Colon (tissue), 2 donors: Measurements from ENCODE around the gene FBN1.

Experiments used
- FAIRE-seq: peaks from 2 replicates; lab custom pipeline; 2012; peaks lifted over from hg19 to GRCh38; lab: Jason Lieb, UNC
- donor health status: control.
- donor health status: control.

FBN1 gene

DNA sequence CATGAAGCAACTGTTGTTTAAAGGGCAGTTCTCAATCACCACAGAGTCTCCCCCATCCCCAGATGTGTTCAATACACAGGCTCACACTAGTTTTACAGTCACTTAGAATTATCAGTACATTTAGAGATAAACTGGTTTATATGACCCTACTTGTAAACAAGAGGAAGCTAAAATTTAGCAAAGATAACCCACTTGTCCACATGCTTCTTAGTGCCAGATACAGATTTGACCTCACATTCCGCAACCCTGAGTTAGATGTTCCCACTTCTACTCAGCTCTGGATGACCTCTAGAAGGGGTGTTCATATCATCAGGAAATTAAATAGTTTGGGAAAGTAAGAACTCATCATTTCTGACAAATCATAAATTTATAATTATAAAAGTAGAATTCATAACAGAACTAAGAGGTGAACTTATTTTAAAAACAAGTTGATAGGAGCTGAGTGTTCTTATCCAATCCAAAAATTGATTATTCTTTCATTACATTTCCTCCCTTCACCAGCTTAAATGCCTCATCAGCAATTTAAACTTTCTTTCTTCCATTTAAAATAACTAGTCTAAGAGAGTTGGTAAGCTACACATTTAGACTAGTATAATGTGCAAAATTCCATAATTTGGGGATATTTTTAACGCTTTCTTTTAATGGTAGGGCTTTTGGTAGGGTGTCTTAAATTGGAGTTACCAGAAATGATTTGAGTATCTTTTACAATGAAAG is 131.2 kb downstream of the FBN1 start:
- no peak for FAIRE-seq

DNA sequence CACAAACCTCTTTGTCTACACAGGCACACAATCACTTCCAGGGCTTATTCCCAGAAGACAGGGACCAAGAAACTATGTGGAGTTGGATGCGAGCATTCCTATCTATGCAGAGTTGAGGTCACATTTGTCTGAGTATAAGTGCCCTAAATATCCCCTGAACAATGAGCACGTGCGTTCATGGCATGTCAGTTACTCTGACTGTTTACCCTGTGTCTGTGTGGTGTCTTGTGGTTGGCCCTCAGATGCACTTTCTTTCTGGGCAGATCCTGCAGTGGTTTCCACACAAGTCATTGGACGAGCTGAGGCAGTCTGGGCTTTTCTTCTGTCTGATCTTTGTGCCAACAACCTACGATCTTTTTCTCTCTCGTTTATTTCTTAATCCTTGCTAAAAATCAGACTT is 134.5 kb downstream of the FBN1 start:
- no peak for FAIRE-seq

DNA sequence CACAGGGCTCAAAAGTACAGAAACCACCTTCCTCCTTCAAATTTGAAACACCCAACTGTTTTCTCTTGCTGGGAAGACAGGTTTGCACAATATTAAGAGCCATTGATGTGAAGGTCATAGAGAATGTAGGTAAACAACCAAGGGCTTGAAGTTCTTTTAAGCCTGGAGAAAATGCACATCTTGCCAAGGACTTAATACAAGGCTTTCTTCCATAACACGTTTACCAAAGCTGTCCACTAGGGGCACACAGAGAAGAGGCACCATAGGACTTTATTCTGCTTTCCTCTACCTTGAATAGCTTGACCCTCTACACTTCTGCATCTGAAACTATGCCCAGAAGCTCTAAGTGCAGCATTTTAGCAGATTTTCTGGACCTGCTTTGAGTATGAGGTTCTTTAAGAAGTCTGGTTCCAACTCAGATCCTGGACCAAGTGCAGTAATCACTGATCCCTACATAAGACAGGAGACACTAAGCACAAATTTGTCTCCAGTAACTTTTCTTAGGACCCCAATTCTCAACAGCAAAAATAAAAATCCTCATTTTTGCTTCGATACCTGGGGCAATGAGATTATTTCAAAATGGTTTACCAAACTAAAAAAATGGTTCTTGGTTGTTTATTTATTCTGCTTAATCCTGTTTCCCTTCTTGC is 138.0 kb downstream of the FBN1 start:
- no peak for FAIRE-seq

DNA sequence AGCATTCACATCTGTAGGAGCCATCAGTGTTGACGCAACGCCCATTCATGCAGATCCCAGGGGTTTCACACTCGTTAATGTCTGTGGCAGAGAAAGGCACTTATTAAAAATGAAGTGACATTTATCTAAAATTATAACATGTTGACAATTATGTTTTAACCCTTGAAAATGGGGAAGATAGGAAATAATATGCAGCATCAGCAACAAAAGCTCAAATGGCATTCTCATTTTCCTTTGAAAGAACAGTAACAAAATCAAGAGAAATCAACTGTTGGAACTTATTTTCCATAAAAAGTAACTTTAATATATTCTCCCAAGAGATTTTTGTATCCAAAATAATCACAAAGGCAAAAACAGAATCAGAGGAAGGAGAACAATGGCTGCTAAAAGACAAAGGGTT is 140.4 kb downstream of the FBN1 start:
- no peak for FAIRE-seq

DNA sequence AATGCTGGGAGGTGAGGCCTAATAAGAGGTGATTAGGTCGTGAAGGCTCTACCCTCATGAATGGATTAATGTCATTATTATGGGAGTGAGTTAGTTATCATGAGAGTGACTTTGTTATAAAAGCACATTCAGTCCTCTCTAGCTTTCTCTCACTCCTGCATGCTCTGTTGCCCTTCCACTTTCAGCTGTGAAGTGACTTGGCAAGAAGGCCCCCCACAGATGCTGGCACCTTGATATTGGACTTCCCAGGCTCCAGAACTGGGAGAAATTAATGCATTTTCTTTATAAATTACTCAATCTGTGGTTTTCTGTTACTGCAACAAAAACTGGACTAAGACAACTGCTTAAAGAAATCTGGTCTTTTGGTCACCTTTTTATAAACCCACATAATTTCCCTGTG is 144.3 kb downstream of the FBN1 start:
- no peak for FAIRE-seq

DNA sequence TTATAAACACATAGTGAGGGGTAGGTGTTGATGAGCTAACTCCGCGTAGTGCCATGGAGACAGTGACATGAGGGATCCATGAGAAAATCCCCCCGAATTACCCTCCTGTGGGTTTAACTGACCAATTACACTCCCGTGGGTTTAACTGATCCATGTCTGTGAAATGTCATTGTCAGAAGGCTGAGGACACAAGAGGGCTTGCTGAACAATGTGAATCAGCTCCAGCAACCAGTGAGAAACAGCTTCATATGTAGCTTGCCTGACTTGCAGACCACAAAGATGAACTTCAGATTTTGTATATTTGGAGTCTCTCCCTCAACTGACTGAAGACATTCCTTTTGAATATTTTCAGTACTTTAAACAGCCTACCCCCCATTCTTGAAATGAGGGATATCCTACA is 144.9 kb downstream of the FBN1 start:
- FAIRE-seq, result no peak

DNA sequence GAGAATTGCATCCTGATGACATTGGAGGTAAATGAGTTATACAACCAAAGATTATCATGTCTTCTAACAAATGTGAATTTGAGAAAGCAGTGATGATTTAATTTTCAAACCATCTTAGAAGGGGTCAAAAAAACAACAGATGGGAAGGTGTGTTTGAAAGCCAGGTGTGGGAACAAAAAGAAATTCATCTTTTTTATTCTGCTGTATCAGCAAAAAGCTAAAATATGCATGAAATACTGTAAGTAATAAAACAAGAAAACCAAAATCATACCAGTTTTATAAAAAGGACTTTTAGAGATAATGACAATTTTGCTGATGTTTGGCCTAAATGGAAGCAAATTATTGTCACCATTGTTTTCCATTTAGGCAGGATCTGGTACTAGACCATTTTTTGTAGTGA is 145.5 kb downstream of the FBN1 start:
- no peak for FAIRE-seq

DNA sequence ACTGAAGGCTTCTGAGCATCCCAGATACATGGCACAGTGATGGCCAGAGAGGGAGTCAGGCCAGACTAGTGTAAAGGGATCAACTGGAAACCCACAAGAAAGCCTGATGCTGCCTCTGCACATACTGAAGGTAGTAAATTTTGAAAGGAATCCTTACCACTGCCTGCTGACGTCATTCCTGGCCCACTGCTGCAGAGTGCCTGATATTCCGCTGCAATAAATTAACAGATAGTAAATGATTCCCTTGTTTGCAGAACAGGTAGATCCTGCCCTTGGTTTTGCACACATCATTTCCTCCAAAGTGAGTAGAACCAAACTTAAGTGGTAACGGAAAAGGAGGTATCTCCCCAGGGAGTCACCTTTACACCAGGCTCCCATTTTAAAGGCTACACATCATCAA is 146.7 kb downstream of the FBN1 start:
- no peak for FAIRE-seq

DNA sequence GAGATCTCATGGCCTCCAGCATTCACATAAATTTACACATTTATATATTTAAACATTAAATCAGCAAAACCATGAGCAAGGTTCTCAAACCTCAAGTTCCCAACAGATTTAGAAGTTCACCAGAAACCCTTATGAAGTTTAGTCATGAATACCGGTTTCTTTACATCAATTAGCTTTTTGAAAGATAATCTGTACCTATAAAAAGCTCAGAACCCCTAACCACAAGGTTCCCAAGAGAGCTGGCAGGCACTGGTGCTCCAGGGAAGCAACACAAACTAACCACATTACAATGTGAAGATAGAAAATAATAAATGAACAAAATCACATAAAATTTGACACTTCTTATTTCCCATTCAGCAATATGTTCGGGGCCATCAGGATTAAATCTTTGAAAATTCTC is 150.9 kb downstream of the FBN1 start:
- FAIRE-seq, result no peak

DNA sequence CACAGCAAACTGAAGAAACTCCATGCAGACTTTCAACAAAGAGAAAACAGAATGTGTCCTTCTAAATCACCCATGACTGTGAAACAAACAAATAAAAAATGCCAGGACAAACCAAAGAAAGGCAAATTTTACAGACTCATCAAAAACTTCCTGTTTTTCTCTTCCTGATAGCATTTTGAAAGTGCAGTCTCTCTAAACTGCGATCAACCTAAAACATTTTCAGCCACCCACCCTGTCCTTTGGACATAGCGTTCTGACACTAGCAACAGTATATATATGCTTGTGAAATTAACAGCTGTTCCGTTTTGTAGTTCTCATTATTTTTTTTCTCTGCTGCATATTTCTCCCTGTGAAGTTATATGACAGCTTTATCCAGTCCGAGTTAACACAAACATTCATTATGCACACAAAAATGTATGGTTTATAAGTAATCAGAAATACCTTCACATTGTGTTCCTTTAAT is 151.7 kb downstream of the FBN1 start:
- no peak for FAIRE-seq

DNA sequence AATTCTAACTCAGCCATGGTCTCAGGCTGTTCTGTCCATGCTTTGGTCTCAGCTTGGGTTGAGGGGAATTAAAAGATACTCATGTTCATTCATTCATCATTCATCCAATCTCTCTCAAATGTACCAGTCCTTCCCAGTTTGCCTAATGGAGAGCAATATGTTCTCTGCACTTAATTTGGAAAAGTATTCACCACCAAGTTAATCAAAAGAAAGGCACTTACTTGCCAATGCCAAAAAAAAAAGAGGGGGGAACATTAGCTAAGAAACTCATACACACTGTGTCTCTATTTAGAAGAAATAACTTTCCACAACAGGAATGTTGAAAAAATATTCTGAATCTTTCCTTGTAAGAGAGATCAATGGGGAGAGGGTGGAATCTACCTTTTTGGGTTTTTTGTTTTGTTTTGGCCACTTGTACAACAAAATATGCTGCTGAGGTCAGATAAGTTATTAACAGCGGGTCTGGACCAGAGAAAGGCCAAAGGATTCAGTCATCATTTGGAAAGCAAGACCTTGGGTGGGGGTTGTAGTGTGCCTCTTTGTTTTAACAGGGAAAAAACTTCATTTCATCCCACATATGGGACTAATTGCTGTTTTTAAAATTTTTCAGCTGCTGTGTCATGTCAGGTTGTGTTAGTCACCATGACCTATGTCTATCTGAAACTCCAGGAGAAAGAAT is 152.3 kb downstream of the FBN1 start:
- no peak for FAIRE-seq

DNA sequence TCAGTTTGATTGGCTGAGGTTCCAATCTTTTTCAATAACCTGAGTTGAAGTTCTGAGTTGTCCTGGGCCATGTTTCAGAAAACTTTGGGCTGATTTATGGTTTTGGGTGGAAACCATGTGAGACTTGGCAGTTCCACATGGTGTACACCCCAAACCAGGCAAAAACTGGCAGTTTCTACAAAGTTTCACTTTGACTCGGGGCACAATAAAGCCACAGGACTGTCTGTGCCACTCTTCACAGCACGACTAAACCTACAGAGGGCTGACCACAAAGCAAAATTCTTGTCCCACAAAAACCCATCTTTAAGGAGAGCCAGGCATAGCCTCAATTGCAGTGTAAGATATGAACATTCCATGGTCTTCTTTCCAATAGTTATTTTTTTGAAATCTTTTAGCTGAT is 159.3 kb downstream of the FBN1 start:
- no peak for FAIRE-seq

DNA sequence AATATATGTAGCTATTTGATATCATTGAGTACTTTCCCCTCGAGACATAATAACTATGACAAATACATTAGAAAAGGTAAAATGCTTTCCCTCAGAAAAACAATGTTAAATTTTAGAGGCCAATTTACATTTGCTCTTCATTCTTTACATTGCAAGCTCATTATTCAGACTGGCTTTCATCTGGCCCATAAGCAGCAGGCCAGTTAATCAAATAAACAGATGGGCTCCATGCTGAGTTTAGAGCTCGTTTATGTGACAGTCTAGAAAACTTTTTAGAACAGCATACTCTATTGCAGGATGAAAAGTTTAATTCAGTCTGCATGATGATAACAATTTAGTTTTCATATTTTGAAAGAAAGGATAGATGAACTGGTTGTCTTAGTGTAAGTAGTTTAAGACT is 163.7 kb downstream of the FBN1 start:
- no peak for FAIRE-seq

DNA sequence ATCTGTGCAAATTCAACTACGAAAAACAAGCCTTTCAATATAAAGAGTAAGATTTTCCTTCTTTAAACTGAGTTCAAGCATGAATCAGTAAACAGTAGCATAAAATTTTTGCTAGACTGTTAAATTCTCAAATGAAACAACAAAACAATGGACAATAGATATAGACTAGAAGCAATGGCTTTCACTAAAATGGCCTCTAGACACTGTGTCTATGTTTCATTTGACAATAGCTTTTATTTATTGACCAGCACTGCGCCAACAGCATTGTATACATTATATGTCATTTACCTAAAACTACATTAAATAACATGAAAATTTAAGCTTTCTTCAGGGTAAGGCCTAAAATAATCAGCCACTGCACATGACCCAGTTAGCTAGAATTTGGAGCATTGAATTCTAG is 165.8 kb downstream of the FBN1 start:
- no peak for FAIRE-seq

DNA sequence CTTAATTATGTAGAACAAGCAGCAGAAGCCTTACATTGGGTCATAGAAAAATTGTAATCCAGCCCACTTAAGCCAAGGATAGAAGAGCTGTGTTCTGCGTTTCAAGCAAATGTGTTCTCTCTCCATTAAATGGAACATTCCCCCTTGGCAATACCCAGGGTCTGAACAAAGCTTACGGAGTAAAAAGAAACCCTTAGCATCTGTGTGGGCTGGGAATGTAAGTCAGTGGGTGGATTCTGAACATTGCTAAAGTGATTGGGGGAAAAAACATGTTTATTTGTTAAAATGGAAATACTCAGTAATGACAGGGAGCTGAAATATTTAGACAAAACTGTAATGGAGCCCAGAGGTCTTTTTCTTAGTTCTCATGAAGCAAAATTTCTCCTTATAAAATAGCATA is 166.9 kb downstream of the FBN1 start:
- no peak for FAIRE-seq

DNA sequence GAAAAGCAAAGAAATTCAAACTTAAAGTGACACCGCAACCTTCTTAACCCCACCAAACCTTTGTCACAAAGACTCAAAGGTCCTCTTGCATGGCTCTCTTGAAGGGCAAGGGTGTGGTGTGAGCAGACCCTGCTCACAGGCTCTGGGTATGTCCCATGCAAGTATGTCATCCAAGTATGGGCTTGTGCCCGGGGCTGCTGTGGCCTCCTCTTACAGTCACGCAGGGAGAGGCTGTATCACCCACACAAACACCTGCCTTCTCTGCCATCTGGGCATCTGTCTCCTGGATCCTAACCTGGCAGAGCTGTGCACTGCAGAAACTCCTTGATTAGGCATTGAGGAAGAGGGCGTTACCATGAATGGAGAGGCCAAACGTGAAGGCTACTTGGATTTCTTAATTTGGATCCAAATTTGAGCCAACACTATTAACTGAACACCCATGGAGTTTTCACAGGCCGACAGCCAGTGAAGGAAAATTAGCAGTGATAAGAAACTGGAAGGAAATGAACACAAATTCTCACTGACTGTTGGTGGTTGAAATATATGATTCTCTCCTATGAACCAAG is 167.6 kb downstream of the FBN1 start:
- FAIRE-seq, result no peak

DNA sequence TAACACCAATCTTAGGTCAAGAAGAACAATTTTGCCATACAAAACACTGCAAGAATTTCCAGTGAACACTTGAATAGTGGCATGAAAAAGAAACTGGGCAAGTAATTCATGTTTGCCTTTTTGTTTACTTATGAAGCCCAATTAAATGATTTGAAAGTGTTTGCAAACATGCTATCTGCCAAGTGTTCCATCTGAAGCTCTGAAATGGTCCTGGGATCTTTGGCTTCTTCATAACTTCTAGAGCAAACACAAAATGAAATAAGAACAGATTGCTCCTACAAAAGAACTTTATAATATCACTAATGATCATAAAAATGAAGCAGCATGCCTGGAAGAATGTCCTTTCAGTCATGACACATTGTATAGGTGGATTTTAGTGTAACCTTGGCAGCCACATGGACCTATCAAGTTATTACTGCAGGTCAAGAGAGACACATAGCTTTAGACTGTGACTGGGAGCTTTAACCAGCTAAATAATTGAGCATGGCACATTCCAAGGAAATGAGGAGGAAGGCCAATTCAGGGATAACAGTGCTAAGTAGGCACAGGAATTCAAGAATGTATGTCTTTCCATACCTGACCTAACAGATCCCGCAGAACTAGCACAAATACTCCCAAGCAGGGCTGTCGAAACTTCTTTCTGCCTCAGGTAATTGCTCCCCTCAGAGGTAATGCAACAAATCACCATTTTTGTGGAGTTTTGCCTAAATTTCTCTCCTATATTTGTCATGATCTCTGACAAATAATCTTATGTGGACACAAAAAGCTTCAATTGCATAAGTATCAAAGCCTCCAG is 169.7 kb downstream of the FBN1 start:
- no peak for FAIRE-seq

DNA sequence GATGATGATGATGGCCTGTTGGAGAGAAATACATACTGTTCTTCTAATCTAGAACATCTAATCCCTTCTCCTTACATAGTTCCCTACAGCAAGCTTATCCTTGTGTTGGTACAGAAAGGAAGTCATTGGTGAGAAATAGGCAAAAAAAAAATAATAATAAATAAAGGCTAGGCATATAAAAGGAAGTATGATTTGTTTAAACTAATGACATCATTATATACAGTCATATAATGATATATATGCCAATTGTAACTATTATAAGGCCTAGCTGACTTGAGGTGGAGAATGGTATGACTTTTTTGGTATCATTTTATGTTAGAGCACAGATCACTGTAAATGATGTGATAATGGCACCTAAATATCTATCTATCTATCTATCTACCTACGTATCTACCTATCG is 171.8 kb downstream of the FBN1 start:
- FAIRE-seq, result no peak

DNA sequence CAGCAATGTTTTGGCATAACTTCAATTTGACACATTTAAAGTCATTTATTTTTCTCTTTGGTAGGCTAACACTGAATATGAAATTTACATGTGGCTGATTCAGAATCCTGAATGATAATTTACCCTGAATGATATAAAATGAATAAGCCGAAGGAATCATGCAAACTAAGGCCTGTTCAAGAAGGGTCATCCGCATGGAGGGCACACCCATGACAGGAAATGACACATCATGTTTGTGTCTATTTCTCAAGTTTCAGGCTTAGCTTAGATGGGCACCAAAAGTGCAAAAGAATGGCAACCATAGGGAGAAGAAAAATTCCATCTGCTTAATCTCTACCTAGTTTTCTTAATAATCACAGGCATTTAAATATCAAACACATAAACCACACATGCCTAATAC is 172.8 kb downstream of the FBN1 start:
- no peak for FAIRE-seq

DNA sequence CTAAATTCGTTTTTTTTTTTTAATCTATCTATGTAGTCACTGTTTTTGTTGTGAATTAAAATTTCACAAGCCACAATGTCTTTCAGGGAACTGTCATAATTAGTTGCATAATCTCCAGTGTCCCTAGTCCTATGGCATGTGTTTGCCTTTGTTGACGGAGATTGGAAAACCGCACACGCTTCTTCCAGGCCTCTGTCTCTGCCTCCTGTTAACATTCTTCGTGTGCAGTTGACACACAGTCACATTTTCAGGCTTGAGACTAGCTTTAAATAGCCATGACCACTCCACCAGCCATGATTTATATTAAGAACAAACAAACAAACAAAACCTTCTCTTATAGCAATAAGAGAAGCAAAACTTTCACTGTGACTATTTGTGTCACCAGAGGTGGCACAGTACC is 174.4 kb downstream of the FBN1 start:
- FAIRE-seq, result no peak

DNA sequence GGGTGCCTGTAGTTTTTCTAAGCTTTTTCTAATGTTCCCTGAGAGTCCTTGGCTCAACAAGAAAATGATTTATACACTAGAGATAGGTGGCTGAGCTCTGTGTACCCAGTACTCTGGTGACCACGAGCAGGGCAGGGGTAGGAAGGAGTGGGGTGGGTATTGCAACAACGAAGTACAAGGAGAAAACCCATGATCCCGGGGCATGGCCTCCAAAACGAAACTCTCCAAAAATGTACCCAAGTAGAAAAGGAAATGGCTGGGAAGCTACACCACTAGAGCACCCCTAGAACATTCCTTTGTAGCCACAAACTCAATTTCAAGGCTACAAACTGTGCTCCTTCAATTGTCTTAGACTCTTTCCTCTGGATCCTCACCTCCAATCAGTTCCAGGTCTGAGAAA is 175.4 kb downstream of the FBN1 start:
- no peak for FAIRE-seq

DNA sequence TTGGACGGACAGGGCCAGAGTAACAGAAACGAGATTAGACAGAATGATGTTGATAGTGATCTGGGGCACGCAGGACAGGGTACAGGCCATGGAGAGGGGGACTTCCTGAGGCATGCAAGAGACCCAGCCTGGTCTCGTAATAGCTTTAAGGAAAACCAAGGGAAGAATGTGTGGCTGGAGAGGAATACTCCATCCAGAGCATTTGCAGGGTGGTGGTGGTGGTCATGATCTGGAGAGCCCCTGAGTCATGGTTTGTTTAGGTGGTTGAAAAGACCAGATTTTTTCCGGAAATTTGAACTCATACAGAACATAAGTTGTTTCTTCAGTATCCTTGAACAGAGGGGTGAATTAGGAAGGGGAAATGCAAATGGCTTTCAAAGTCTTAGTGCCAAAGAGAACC is 175.8 kb downstream of the FBN1 start:
- FAIRE-seq, result no peak
